ENCODE data around the gene WSCD1. TPM values are rescaled to one million over a fixed set of nuclear protein-coding genes. Genes with fewer than 3 reads are reported as not detected.

The WSCD1 gene
- total RNA-seq, 2 donors from 2014 or later, result 1.7 to 4.1 TPM

DNA sequence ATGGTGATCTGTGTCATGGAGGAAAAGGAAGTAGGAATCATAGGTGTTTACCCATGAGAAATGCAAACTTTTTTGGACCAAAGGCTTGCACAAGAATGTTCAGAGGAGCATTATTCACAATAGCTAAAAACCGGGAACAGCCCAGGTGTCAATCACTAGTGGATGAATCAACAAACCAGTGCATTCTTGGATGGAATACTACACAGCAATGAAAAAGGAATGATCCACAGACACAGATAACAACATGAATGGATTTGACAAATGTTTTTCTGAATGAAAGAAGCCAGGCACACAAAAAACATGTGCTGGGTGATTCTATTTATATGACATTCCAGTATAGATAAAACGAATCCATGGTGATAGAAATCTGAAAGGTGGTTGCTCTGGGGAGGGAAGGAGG is 36.0 kb downstream of the WSCD1 start:
- DNase-seq (ENCODE audit: low spot score), result no peak
- WGBS, result 81% methylated on average over 2 of the region's 2 CpGs

DNA sequence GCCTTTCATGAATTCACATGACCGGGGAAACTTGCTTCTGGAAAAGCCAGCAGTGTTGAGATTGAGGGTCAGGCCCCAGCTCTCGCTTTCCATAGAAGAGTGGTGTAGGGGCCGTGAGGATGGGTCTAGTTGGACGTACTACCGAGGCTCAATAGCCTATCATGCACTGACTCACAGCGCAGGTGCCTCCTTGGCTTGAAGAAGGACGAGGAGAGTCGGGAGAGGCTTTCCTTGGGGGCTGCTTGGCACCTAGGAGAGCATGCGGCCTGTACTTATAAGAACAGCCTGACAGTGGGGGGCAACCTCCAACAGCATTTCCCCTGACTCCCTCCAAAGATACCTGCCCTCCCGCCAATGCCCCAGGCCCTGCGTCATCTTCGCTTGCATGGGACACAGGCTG is 37.6 kb downstream of the WSCD1 start:
- no peak for DNase-seq (ENCODE audit: low spot score)
- TF ChIP-seq POLR2AphosphoS5 (IDR thresholded peaks at IDR 0.05), result no peak
- TF ChIP-seq POLR2A (IDR thresholded peaks at IDR 0.05), result no peak
- no peak for TF ChIP-seq CTCF (IDR thresholded peaks at IDR 0.05)
- H3K36me3 ChIP-seq, result no peaks in the 10 kb centered on the region
- H3K4me3 ChIP-seq, result no peak overlapping the region
- no peaks in the 10 kb centered on the region for H3K4me1 ChIP-seq (replicated peaks)
- H3K9me3 ChIP-seq, result no peaks in the 10 kb centered on the region
- no peaks in the 10 kb centered on the region for H3K27me3 ChIP-seq (replicated peaks; ENCODE audit: insufficient read depth)
- WGBS, result 92% methylated on average over 12 of the region's 12 CpGs
- H3K27ac ChIP-seq, result no peak overlapping the region
- intact Hi-C loops (cut with DNase I), result no loop called here

More for the DNA sequence above, 36.0 kb downstream of the WSCD1 start:
- TF ChIP-seq POLR2A (IDR thresholded peaks at IDR 0.05) (no peak), CTCF (IDR thresholded peaks at IDR 0.05) (no peak)
- no peaks in the 10 kb centered on the region for H3K9me3 ChIP-seq
- H3K4me3 ChIP-seq, result no peak overlapping the region
- no peaks in the 10 kb centered on the region for H3K4me1 ChIP-seq (replicated peaks)
- H3K27me3 ChIP-seq (replicated peaks; ENCODE audit: insufficient read depth), result no peaks in the 10 kb centered on the region
- no peak overlapping the region for H3K27ac ChIP-seq
- intact Hi-C loops (cut with DNase I), result no loop called here
- H3K36me3 ChIP-seq, result no peaks in the 10 kb centered on the region

- Histone ChIP-seq H3K36me3 (no peaks in the 10 kb centered on the region), H3K4me3 (no peak overlapping the region), H3K27me3 (replicated peaks; ENCODE audit: insufficient read depth) (no peaks in the 10 kb centered on the region), H3K9me3 (no peaks in the 10 kb centered on the region), H3K4me1 (replicated peaks) (no peaks in the 10 kb centered on the region), H3K27ac (no peak overlapping the region)
- 62% methylated on average over 5 of the region's 5 CpGs for WGBS
- TF ChIP-seq POLR2A (IDR thresholded peaks at IDR 0.05), result no peak
- no peak for DNase-seq (ENCODE audit: low spot score)
- intact Hi-C loops (cut with DNase I), result no loop called here
Observed at GRCh38 chr17:6108382-6108781, 38.2 kb downstream of the WSCD1 start.

DNA sequence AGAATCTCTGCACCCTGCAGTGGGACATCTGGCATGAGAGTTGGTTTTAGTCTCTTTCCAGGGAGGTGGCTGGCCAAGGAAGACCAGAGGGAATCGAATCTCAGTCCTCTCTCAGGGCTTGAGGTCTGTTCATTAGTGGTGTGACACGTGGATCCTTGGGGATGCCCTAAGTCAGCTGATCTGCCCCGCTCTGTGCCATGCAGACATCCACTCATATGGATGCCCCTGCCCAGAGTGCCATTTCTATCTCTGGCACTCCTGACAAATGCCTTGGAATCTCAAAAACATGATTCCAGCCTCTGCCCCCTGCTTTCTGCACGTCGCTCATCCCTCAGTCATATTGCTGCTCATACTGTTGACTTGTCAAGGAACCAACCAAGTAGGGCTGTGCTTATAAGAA is 38.8 kb downstream of the WSCD1 start:
- Histone ChIP-seq H3K4me1 (replicated peaks) (no peaks in the 10 kb centered on the region), H3K27me3 (replicated peaks; ENCODE audit: insufficient read depth) (no peaks in the 10 kb centered on the region), H3K9me3 (no peaks in the 10 kb centered on the region), H3K36me3 (no peaks in the 10 kb centered on the region), H3K27ac (no peak overlapping the region), H3K4me3 (no peak overlapping the region)
- no peak for DNase-seq (ENCODE audit: low spot score)
- WGBS, result 88% methylated on average over 5 of the region's 5 CpGs
- intact Hi-C loops (cut with DNase I), result no loop called here
- no peak for TF ChIP-seq POLR2AphosphoS5 (IDR thresholded peaks at IDR 0.05)
- TF ChIP-seq POLR2A (IDR thresholded peaks at IDR 0.05), result no peak
- no peak for TF ChIP-seq CTCF (IDR thresholded peaks at IDR 0.05)

DNA sequence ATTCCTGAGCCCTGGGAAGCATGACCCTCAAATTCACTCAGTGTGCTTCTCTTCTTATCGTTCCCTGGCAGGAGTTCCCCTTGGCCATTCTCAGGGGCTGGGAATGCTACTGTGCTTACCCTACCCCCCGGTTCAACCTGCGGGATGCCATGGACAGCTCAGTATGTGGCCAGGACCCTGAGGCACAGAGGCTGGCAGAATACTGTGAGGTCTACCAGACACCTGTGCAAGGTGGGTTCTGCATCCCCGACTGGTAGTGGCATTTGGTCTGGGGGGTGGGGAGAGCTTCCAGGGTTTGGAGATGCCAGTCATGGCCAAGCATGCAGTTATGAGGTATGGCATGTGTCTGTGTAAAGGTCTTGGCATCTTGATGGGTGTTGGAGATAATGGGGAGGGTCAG is 39.4 kb downstream of the WSCD1 start:
- WGBS, result 95% methylated on average over 4 of the region's 4 CpGs
- DNase-seq (ENCODE audit: low spot score), result no peak
- Histone ChIP-seq H3K4me3 (no peak overlapping the region), H3K4me1 (replicated peaks) (no peaks in the 10 kb centered on the region), H3K36me3 (no peaks in the 10 kb centered on the region), H3K9me3 (no peaks in the 10 kb centered on the region), H3K27ac (no peak overlapping the region), H3K27me3 (replicated peaks; ENCODE audit: insufficient read depth) (no peaks in the 10 kb centered on the region)
- TF ChIP-seq CTCF (IDR thresholded peaks at IDR 0.05) (no peak), POLR2A (IDR thresholded peaks at IDR 0.05) (no peak), POLR2AphosphoS5 (IDR thresholded peaks at IDR 0.05) (no peak)
- intact Hi-C loops (cut with DNase I), result no loop called here
